ENCODE results near the gene PLPPR1.

GRCh38 chr9:101093620-101094019 lies 65.1 kb downstream of the PLPPR1 start:
- TF ChIP-seq, protein P1, sequence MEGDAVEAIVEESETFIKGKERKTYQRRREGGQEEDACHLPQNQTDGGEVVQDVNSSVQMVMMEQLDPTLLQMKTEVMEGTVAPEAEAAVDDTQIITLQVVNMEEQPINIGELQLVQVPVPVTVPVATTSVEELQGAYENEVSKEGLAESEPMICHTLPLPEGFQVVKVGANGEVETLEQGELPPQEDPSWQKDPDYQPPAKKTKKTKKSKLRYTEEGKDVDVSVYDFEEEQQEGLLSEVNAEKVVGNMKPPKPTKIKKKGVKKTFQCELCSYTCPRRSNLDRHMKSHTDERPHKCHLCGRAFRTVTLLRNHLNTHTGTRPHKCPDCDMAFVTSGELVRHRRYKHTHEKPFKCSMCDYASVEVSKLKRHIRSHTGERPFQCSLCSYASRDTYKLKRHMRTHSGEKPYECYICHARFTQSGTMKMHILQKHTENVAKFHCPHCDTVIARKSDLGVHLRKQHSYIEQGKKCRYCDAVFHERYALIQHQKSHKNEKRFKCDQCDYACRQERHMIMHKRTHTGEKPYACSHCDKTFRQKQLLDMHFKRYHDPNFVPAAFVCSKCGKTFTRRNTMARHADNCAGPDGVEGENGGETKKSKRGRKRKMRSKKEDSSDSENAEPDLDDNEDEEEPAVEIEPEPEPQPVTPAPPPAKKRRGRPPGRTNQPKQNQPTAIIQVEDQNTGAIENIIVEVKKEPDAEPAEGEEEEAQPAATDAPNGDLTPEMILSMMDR (IDR thresholded peaks at IDR 0.05), result no peak
- TF ChIP-seq EZH2 (IDR thresholded peaks at IDR 0.05) (no peak), EZH2phosphoT487 (IDR thresholded peaks at IDR 0.05) (no peak)

Data from neural progenitor cell (in vitro differentiated cells).